Measurements from ENCODE around the gene UGT1A9. TPM values are rescaled to one million over a fixed set of nuclear protein-coding genes. Genes with fewer than 3 reads are reported as not detected.

The UGT1A9 gene
- total RNA-seq, 1 donor from 2014 or later: not detected

GRCh38 chr2:233761040-233761769 is 89.5 kb downstream of the UGT1A9 start:
- TF ChIP-seq, protein P1, sequence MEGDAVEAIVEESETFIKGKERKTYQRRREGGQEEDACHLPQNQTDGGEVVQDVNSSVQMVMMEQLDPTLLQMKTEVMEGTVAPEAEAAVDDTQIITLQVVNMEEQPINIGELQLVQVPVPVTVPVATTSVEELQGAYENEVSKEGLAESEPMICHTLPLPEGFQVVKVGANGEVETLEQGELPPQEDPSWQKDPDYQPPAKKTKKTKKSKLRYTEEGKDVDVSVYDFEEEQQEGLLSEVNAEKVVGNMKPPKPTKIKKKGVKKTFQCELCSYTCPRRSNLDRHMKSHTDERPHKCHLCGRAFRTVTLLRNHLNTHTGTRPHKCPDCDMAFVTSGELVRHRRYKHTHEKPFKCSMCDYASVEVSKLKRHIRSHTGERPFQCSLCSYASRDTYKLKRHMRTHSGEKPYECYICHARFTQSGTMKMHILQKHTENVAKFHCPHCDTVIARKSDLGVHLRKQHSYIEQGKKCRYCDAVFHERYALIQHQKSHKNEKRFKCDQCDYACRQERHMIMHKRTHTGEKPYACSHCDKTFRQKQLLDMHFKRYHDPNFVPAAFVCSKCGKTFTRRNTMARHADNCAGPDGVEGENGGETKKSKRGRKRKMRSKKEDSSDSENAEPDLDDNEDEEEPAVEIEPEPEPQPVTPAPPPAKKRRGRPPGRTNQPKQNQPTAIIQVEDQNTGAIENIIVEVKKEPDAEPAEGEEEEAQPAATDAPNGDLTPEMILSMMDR (IDR thresholded peaks at IDR 0.05): no peak
- Histone ChIP-seq H3K27me3 (no peaks in the 10 kb centered on the region), H3K27ac (no peak overlapping the region), H3K36me3 (no peaks in the 10 kb centered on the region), H3K4me3 (no peak overlapping the region), H3K9me3 (no peaks in the 10 kb centered on the region), H3K4me1 (no peaks in the 10 kb centered on the region)
- intact Hi-C loops (cut with DNase I): no loop called here
- DNase-seq (ENCODE audit: low spot score in 2 of 2): no peak

DNA sequence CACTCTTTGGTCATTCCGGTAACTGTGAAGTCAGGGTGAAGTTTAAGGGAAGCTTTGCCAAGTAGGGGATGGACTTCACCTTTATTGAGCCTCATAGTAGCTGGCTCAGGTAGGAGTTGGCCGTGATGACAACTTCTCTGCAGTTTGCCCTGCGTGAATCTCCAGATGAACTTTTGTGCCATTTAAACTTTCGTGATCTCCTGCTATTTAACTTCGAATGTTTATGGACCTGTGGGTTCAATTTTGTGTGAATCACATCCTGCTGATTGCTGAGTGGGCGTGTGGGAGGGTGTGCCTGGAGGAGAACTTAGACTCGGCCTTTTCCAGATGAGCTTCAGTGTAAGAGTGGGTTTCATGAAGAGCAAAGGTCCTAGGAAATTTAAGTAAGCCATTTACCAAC is 92.6 kb downstream of the UGT1A9 start:
- TF ChIP-seq, protein P1 (IDR thresholded peaks at IDR 0.05): no peak
- intact Hi-C loops (cut with DNase I): no loop called here
- Histone ChIP-seq H3K4me1 (no peaks in the 10 kb centered on the region), H3K9me3 (no peaks in the 10 kb centered on the region), H3K4me3 (no peak overlapping the region), H3K27ac (no peak overlapping the region), H3K36me3 (no peaks in the 10 kb centered on the region), H3K27me3 (no peaks in the 10 kb centered on the region)
- no peak for DNase-seq (ENCODE audit: low spot score in 2 of 2)

DNA sequence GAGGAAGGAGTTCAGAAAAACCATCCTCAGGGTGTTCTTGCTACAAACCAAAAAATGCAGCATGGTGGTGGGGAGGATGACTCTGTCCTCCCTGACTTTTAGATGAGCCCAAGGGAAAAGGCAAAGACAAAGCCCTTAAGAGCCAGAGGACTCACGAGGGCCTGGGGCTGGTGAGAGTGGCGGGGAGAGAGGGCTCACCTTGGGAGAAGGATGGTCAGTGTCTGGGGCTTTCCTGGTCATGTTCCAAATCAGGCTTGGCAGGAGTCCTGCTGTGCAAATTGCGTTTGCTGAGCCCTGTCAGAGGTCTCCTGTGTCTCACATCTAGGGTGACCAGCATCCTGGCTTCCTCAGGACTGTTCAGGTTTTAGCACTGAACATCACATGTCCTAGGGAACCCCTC is 93.1 kb downstream of the UGT1A9 start:
- Histone ChIP-seq H3K27me3 (no peaks in the 10 kb centered on the region), H3K36me3 (no peaks in the 10 kb centered on the region), H3K4me3 (no peak overlapping the region), H3K27ac (no peak overlapping the region), H3K9me3 (no peaks in the 10 kb centered on the region), H3K4me1 (no peaks in the 10 kb centered on the region)
- TF ChIP-seq, protein P1 (IDR thresholded peaks at IDR 0.05): no peak
- intact Hi-C loops (cut with DNase I): no loop called here
- no peak for DNase-seq (ENCODE audit: low spot score in 2 of 2)

DNA sequence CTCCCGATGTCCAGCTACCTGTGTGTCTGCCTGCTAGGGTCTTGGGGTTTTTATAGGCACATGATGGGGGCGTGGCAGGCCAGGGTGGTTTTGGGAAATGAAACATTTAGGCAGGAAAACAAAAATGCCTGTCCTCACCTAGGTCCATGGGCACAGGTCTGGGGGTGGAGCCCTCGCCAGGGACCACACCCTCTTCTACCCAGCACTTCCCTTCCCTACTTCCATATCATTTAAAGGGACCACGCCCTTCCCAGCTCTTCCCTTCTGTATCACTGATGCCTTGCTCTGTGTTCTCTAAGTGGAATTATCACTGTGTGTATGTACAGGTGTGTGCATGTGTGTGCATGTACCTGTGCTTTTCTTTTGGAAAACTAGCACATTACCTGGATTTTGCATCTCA is 94.7 kb downstream of the UGT1A9 start:
- no peaks in the 10 kb centered on the region for H3K27me3 ChIP-seq
- no peak overlapping the region for H3K4me3 ChIP-seq
- TF ChIP-seq, protein P1 (IDR thresholded peaks at IDR 0.05): no peak
- no peak for DNase-seq (ENCODE audit: low spot score in 2 of 2)
- H3K4me1 ChIP-seq: no peaks in the 10 kb centered on the region
- no peak overlapping the region for H3K27ac ChIP-seq
- H3K36me3 ChIP-seq: no peaks in the 10 kb centered on the region
- H3K9me3 ChIP-seq: no peaks in the 10 kb centered on the region
- intact Hi-C loops (cut with DNase I): no loop called here

- H3K36me3 ChIP-seq: no peaks in the 10 kb centered on the region
- H3K4me1 ChIP-seq: no peaks in the 10 kb centered on the region
- no peak for DNase-seq (ENCODE audit: low spot score in 2 of 2)
- no peaks in the 10 kb centered on the region for H3K27me3 ChIP-seq
- intact Hi-C loops (cut with DNase I): no loop called here
- no peak overlapping the region for H3K4me3 ChIP-seq
- no peaks in the 10 kb centered on the region for H3K9me3 ChIP-seq
- TF ChIP-seq, protein P1 (IDR thresholded peaks at IDR 0.05): no peak
- no peak overlapping the region for H3K27ac ChIP-seq
Observed at GRCh38 chr2:233768076-233768475, 96.4 kb downstream of the UGT1A9 start.

GRCh38 chr2:233769260-233769659 is 97.6 kb downstream of the UGT1A9 start:
- Histone ChIP-seq H3K36me3 (no peaks in the 10 kb centered on the region), H3K27me3 (no peaks in the 10 kb centered on the region), H3K4me3 (no peak overlapping the region), H3K9me3 (no peaks in the 10 kb centered on the region), H3K4me1 (no peaks in the 10 kb centered on the region), H3K27ac (no peak overlapping the region)
- intact Hi-C loops (cut with DNase I): no loop called here
- no peak for DNase-seq (ENCODE audit: low spot score in 2 of 2)
- TF ChIP-seq, protein P1 (IDR thresholded peaks at IDR 0.05): no peak
